PC-9 (cell line): ENCODE measurements around the gene SCRN2.

ENCODE experiments used
- EZH2 ChIP-seq: fragments of 200-600 bp; sonication (generic); IDR thresholded peaks from 2 replicates; pipeline ENCODE4 v1.8.0; 2017; ENCODE audit warnings: antibody characterized with exemption, low read depth
- TF ChIP-seq, protein P1 (sequence below): fragments of 200-600 bp; sonication (generic); conservative IDR thresholded peaks from 2 replicates; pipeline ENCODE4 v1.6.1; 2017; ENCODE audit warnings: mixed run types, antibody characterized with exemption, mild to moderate bottlenecking, moderate library complexity

- TF ChIP-seq, protein P1, sequence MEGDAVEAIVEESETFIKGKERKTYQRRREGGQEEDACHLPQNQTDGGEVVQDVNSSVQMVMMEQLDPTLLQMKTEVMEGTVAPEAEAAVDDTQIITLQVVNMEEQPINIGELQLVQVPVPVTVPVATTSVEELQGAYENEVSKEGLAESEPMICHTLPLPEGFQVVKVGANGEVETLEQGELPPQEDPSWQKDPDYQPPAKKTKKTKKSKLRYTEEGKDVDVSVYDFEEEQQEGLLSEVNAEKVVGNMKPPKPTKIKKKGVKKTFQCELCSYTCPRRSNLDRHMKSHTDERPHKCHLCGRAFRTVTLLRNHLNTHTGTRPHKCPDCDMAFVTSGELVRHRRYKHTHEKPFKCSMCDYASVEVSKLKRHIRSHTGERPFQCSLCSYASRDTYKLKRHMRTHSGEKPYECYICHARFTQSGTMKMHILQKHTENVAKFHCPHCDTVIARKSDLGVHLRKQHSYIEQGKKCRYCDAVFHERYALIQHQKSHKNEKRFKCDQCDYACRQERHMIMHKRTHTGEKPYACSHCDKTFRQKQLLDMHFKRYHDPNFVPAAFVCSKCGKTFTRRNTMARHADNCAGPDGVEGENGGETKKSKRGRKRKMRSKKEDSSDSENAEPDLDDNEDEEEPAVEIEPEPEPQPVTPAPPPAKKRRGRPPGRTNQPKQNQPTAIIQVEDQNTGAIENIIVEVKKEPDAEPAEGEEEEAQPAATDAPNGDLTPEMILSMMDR, result no peak
- TF ChIP-seq EZH2, result no peak
Observed at GRCh38 chr17:47792979-47793378, 48.1 kb downstream of the SCRN2 start.
